Breast epithelium (tissue), 3 donors: ENCODE results near the gene ARID1B.

Experiments
- POLR2AphosphoS5 ChIP-seq, 3 donors: sonication (generic); formaldehyde crosslinking; IDR thresholded peaks; one replicate each; pipeline ENCODE4 v1.6.1; 2017; ENCODE audit warnings: antibody characterized with exemption in 3 of 3
- TF ChIP-seq, protein P1 (sequence below), 3 donors: fragments of 450-650 bp; IDR thresholded peaks; one replicate each; pipeline ENCODE4 v1.5.1; 2016 to 2017; ENCODE audit warnings: antibody characterized with exemption in 3 of 3, mild to moderate bottlenecking in 3 of 3, moderate library complexity in 3 of 3

DNA sequence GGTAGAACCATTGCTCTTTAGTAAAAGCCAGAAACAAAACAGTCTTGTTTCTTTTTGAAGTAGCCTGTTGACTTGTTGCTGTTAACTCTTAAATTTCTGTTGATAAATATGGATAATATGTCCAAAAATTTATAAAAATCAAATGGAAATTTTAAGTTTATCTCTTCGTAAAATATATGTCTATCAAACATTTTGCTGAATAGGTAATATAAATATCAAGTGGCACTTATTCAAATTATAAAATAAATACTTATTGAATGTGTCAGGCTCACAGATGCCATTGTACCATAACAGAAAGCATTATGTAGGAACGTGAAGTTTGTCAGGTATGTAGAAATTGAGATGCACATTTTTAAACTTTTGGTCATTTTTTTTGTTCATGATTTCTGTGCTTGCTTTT lies 216.5 kb downstream of the ARID1B start:
- TF ChIP-seq, protein P1, sequence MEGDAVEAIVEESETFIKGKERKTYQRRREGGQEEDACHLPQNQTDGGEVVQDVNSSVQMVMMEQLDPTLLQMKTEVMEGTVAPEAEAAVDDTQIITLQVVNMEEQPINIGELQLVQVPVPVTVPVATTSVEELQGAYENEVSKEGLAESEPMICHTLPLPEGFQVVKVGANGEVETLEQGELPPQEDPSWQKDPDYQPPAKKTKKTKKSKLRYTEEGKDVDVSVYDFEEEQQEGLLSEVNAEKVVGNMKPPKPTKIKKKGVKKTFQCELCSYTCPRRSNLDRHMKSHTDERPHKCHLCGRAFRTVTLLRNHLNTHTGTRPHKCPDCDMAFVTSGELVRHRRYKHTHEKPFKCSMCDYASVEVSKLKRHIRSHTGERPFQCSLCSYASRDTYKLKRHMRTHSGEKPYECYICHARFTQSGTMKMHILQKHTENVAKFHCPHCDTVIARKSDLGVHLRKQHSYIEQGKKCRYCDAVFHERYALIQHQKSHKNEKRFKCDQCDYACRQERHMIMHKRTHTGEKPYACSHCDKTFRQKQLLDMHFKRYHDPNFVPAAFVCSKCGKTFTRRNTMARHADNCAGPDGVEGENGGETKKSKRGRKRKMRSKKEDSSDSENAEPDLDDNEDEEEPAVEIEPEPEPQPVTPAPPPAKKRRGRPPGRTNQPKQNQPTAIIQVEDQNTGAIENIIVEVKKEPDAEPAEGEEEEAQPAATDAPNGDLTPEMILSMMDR (IDR thresholded peaks at IDR 0.05) = no peak
- no peak for TF ChIP-seq POLR2AphosphoS5 (IDR thresholded peaks at IDR 0.05)
